DND-41 (cell line): ENCODE data around the gene SPNS2.

Experiments
- ATAC-seq: fragments of 200-7000 bp; cut with Tn5 transposase; 3 replicates; pipeline ENCODE4 v1.9.1; 2021; ENCODE audit warnings: low read depth; ENCODE audit not compliant: insufficient read depth
- DNase-seq: peaks from one replicate; pipeline ENCODE4 v3.0.0-alpha.2; 2020
- H2AFZ ChIP-seq: 2 replicates; pipeline ENCODE4 v1.6.0; 2012; ENCODE audit warnings: low read depth, low read length
- H3K27ac ChIP-seq: 2 replicates; pipeline ENCODE4 v1.5.1; 2012; ENCODE audit warnings: low read length, inconsistent platforms
- H3K27me3 ChIP-seq: fragments of 200-600 bp; sonication (generic); 2 replicates; pipeline ENCODE4 v1.6.0; 2012; ENCODE audit warnings: low read length, mild to moderate bottlenecking, inconsistent platforms; ENCODE audit not compliant: insufficient read depth, poor library complexity
- H3K36me3 ChIP-seq: 2 replicates; pipeline ENCODE4 v1.5.1; 2012; ENCODE audit warnings: low read length, inconsistent platforms; ENCODE audit not compliant: insufficient read depth
- H3K4me1 ChIP-seq: 2 replicates; pipeline ENCODE4 v1.5.1; 2012; ENCODE audit warnings: mild to moderate bottlenecking, low read length; ENCODE audit not compliant: insufficient read depth
- H3K4me2 ChIP-seq: 2 replicates; pipeline ENCODE4 v1.6.0; 2012; ENCODE audit warnings: mild to moderate bottlenecking, moderate library complexity, low read length, inconsistent platforms; ENCODE audit not compliant: insufficient read depth
- H3K4me3 ChIP-seq, 2 experiments: fragments of 200-600 bp in 1 of 2; shearing (Covaris generic) in 1 of 2; 2 replicates each; pipeline ENCODE4 v1.5.1; 2012 to 2016; ENCODE audit warnings: inconsistent platforms in 2 of 2, low read length in 2 of 2, mild to moderate bottlenecking in 2 of 2, low read depth in 1 of 2, moderate library complexity in 1 of 2
- H3K79me2 ChIP-seq: 2 replicates; pipeline ENCODE4 v1.6.0; 2012; ENCODE audit warnings: low read length, inconsistent platforms; ENCODE audit not compliant: insufficient read depth
- H3K9ac ChIP-seq: 2 replicates; pipeline ENCODE4 v1.6.0; 2012; ENCODE audit warnings: low read depth, mild to moderate bottlenecking, inconsistent platforms, low read length, moderate library complexity
- H3K9me3 ChIP-seq: 2 replicates; pipeline ENCODE4 v1.5.1; 2012; ENCODE audit warnings: low read length, moderate library complexity, mild to moderate bottlenecking, inconsistent platforms; ENCODE audit not compliant: insufficient read depth, severe bottlenecking
- H4K20me1 ChIP-seq: 2 replicates; pipeline ENCODE4 v1.6.0; 2012; ENCODE audit warnings: low read length; ENCODE audit not compliant: insufficient read depth
- EZH2 ChIP-seq: IDR thresholded peaks from 3 replicates; pipeline ENCODE4 v1.6.1; 2012; ENCODE audit warnings: borderline replicate concordance, low read depth, mild to moderate bottlenecking, moderate library complexity, low read length, inconsistent platforms; ENCODE audit not compliant: severe bottlenecking
- TF ChIP-seq, protein P1 (sequence below): IDR thresholded peaks from 2 replicates; pipeline ENCODE4 v1.5.1; 2012; ENCODE audit warnings: borderline replicate concordance, low read length, moderate library complexity, mild to moderate bottlenecking; ENCODE audit not compliant: poor library complexity, severe bottlenecking; ENCODE audit errors: extremely low read depth

Gene SPNS2

DNA sequence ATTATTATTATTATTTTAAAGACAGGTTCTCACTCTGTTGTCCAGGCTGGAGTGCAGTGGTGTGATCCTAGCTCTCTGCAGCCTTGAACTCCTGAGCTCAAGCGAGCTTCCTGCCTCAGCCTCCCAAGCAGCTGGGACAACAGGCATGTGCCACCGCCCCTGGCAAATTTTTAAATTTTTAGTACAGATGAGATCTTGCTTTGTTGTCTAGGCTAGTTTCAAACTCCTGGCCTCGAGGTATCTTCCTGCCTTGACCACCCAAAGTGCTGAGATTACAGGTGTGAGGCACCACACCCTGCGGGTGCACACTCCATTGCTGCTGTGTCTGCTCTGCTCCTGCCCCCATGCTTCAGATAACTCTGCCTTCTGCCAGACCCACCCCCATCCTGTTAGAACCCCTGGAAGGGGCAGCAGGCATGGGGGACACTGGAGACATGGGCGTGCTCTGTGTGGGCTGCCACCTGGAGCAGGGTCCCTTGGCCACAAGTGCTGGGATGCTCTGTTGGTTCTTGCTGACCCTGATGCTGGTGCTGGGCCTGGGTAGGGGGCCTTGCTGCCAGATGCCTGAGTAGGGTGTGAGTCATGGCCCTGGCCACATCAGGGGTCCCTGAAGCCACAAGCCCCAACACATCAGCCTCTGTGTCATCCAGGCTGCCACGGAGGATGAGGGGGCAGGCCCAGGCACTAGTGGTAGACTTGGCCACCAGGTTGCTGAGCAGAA lies 59.1 kb downstream of the SPNS2 start:
- no peak overlapping the region for H3K9ac ChIP-seq
- H3K36me3 ChIP-seq: peaks cover 20% of the 10 kb centered on the region
- no peaks in the 10 kb centered on the region for H3K9me3 ChIP-seq
- DNase-seq (no peak), ATAC-seq (no peak)
- no peak overlapping the region for H3K27ac ChIP-seq
- peaks cover 5% of the 10 kb centered on the region; the same call in 1 of the 2 replicates for H4K20me1 ChIP-seq
- H3K4me3 ChIP-seq: no peak overlapping the region
- H3K4me1 ChIP-seq: peaks cover 28% of the 10 kb centered on the region
- no peak overlapping the region for H2AFZ ChIP-seq
- H3K79me2 ChIP-seq: peaks cover 24% of the 10 kb centered on the region
- TF ChIP-seq, protein P1, sequence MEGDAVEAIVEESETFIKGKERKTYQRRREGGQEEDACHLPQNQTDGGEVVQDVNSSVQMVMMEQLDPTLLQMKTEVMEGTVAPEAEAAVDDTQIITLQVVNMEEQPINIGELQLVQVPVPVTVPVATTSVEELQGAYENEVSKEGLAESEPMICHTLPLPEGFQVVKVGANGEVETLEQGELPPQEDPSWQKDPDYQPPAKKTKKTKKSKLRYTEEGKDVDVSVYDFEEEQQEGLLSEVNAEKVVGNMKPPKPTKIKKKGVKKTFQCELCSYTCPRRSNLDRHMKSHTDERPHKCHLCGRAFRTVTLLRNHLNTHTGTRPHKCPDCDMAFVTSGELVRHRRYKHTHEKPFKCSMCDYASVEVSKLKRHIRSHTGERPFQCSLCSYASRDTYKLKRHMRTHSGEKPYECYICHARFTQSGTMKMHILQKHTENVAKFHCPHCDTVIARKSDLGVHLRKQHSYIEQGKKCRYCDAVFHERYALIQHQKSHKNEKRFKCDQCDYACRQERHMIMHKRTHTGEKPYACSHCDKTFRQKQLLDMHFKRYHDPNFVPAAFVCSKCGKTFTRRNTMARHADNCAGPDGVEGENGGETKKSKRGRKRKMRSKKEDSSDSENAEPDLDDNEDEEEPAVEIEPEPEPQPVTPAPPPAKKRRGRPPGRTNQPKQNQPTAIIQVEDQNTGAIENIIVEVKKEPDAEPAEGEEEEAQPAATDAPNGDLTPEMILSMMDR: no peak
- TF ChIP-seq EZH2: no peak
- no peaks in the 10 kb centered on the region for H3K27me3 ChIP-seq
- H3K4me2 ChIP-seq: no peak overlapping the region

DNA sequence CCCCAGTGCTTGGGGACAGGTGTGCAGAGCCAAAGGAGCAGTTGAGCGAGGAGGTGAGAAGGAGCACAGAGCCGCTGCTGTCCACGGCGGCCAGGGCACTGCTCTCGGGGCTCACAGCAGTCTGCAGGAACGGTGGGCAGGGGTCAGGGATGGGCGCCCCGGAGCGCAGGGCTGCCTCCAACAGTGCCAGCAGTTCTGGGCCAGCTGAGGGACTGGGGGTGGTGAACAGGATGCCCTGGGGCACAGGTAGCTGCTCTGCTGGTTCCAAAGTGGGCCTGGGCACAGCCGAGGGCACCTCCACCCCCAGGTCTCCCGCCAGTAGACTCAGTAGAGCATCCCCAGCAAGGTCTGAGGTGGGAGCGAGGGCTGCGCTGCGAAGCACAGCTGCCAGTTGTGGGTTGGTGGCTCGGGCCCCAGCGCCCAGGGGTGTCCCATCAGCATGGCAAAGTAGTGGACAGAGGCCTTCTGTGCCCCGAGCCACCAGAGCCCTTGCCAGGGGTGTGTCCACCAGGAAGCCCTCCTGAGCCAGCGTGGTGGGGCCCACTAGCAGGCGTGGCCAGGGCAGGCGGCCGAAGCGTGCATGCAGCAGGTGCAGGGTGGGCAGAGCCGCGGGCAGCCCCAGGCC lies 59.8 kb downstream of the SPNS2 start:
- Histone ChIP-seq H3K4me3 (no peak overlapping the region), H3K4me1 (peaks cover 23% of the 10 kb centered on the region), H2AFZ (no peak overlapping the region), H3K9me3 (no peaks in the 10 kb centered on the region), H3K27ac (no peak overlapping the region), H3K79me2 (peaks cover 18% of the 10 kb centered on the region), H4K20me1 (0 out of 2 replicates have a peak, but pooled peaks cover 3% of the 10 kb centered on the region), H3K36me3 (peaks cover 13% of the 10 kb centered on the region), H3K4me2 (no peak overlapping the region), H3K27me3 (no peaks in the 10 kb centered on the region), H3K9ac (no peak overlapping the region)
- no peak for ATAC-seq
- TF ChIP-seq EZH2: no peak
- TF ChIP-seq, protein P1: no peak
- no peak for DNase-seq

DNA sequence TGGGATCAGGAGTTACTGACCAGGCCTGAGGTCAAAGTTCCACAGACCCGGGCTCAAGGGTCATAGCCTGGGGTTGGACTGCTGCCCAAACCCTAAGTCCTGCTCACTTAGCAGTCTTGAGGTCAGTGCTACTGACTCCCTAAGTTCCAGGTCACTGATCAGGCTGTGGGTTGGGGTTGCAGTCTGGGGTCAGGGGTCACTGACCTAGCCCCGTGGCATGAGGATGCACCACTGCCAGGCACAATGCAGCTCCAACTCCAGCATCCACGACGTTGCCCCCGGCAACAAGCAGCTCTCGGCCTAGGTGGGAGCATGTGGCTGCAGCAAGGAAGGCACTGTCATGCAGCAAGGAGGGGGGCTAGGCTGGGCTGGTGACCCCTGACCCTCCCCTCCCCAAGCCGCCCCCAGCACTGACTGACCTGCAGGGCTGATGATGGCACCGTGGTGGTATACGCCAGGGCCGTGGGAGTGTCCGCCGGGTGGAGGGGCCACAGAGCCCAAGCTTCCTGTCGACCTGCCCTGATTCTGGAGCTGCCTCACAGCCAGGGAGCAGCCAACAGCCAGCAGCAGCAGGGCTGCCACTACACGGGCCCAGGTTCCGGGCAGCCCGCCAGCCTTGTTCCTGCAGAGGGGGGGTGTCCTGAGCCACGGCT lies 60.6 kb downstream of the SPNS2 start:
- no peak overlapping the region for H3K4me2 ChIP-seq
- no peak overlapping the region for H3K4me3 ChIP-seq
- TF ChIP-seq EZH2: no peak
- TF ChIP-seq, protein P1: no peak
- 0 out of 2 replicates have a peak, but pooled peaks cover 2% of the 10 kb centered on the region for H4K20me1 ChIP-seq
- H3K9me3 ChIP-seq: no peaks in the 10 kb centered on the region
- no peak for ATAC-seq
- no peak for DNase-seq
- H3K27ac ChIP-seq: no peak overlapping the region
- H3K79me2 ChIP-seq: peaks cover 10% of the 10 kb centered on the region
- H3K4me1 ChIP-seq: peaks cover 15% of the 10 kb centered on the region
- H3K27me3 ChIP-seq: no peaks in the 10 kb centered on the region
- H3K36me3 ChIP-seq: peaks cover 7% of the 10 kb centered on the region; the same call in 1 of the 2 replicates
- no peak overlapping the region for H3K9ac ChIP-seq
- no peak overlapping the region for H2AFZ ChIP-seq
